Mesothelial cell of epicardium (in vitro differentiated cells): ENCODE measurements around the gene ZC3H7B. TPM values are rescaled to one million over a fixed set of nuclear protein-coding genes. Genes with fewer than 3 reads are reported as not detected.

Experiments used
- DNase-seq, 2 experiments: peaks; one replicate each; pipeline ENCODE4 v3.0.0; 2021; ENCODE audit warnings: low spot score in 2 of 2; ENCODE audit not compliant: unreplicated experiment in 2 of 2
- H3K27ac Mint-ChIP-seq: 2 replicates; pipeline ENCODE4 v1.8.0; 2021; ENCODE audit warnings: mixed read lengths
- H3K27me3 Mint-ChIP-seq: 2 replicates; pipeline ENCODE4 v1.8.0; 2021; ENCODE audit warnings: low read depth, mixed read lengths
- H3K36me3 Mint-ChIP-seq: 2 replicates; pipeline ENCODE4 v1.8.0; 2021; ENCODE audit warnings: mixed read lengths
- H3K4me1 Mint-ChIP-seq: 2 replicates; pipeline ENCODE4 v1.8.0; 2021; ENCODE audit warnings: mixed read lengths
- H3K4me3 Mint-ChIP-seq: 2 replicates; pipeline ENCODE4 v1.8.0; 2021; ENCODE audit warnings: mild to moderate bottlenecking, moderate library complexity, mixed read lengths
- H3K9me3 Mint-ChIP-seq: 2 replicates; pipeline ENCODE4 v1.8.0; 2021; ENCODE audit warnings: mixed read lengths
- total RNA-seq: library from RNA; stranded (reverse); gene quantifications from 3 replicates; pipeline ENCODE4 v1.2.1, GENCODE V29; 2021
- TF ChIP-seq, protein P1 (sequence below): fragments of 200-600 bp; sonication (generic); IDR thresholded peaks from one replicate; pipeline ENCODE4 v1.5.0; 2021; ENCODE audit warnings: antibody characterized with exemption; ENCODE audit not compliant: unreplicated experiment

ZC3H7B gene
- total RNA-seq, 1 donor from 2014 or later, result 85.5 TPM

- TF ChIP-seq, protein P1, sequence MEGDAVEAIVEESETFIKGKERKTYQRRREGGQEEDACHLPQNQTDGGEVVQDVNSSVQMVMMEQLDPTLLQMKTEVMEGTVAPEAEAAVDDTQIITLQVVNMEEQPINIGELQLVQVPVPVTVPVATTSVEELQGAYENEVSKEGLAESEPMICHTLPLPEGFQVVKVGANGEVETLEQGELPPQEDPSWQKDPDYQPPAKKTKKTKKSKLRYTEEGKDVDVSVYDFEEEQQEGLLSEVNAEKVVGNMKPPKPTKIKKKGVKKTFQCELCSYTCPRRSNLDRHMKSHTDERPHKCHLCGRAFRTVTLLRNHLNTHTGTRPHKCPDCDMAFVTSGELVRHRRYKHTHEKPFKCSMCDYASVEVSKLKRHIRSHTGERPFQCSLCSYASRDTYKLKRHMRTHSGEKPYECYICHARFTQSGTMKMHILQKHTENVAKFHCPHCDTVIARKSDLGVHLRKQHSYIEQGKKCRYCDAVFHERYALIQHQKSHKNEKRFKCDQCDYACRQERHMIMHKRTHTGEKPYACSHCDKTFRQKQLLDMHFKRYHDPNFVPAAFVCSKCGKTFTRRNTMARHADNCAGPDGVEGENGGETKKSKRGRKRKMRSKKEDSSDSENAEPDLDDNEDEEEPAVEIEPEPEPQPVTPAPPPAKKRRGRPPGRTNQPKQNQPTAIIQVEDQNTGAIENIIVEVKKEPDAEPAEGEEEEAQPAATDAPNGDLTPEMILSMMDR, result no peak
- Mint-ChIP-seq H3K27ac (no peak overlapping the region), H3K4me1 (peaks cover 25% of the 10 kb centered on the region), H3K9me3 (no peaks in the 10 kb centered on the region), H3K36me3 (no peaks in the 10 kb centered on the region), H3K27me3 (no peaks in the 10 kb centered on the region), H3K4me3 (peak overlapping the region; percentile 77)
- no peak for DNase-seq
These were observed 81.3 kb downstream of the ZC3H7B start for GRCh38 chr22:41382610-41383009.

DNA sequence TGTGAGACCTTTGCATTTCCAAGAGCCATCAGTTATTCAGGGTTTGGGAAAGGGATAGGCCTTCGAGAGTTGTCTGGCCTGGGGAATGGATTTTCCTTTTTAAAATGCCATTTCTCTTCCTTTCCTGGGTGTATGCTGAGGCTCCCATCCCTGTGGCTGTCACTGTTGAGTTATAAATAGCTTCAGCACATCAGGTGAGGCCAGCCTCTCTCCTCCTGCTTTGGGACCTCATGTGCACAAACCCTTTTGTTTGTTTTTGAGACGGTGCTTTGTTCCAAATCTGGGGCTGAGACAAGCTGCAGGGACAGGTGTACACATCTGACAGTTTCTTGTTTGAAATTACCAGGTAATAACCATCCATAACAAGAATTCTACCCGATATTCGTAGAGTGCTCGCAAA is 81.8 kb downstream of the ZC3H7B start:
- no peak overlapping the region for H3K27ac Mint-ChIP-seq
- peaks cover 24% of the 10 kb centered on the region for H3K4me1 Mint-ChIP-seq
- H3K27me3 Mint-ChIP-seq, result no peaks in the 10 kb centered on the region
- TF ChIP-seq, protein P1, result no peak
- no peak for DNase-seq
- no peaks in the 10 kb centered on the region for H3K9me3 Mint-ChIP-seq
- H3K36me3 Mint-ChIP-seq, result no peaks in the 10 kb centered on the region
- H3K4me3 Mint-ChIP-seq, result peak overlapping the region; percentile 77

DNA sequence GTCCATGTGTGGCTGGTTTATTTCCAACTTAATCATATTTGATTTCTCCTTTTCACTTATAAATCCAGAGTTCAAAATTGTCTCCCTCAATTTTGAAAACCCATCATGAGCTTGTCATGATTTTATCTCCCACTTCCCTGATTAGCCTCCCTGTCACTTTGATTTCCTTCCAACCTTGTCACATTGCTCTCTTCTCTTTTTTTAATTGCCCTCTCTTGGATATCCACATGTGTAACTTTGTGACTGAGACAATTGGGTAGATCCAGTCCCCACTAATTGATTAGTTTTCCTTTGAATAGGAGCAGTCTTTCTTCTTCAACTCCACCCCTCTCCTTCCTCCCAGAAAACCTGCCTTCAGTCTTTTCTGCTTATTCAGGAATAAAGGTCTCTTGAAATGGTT is 82.8 kb downstream of the ZC3H7B start:
- TF ChIP-seq, protein P1, result no peak
- Mint-ChIP-seq H3K27ac (no peak overlapping the region), H3K36me3 (peaks cover 5% of the 10 kb centered on the region), H3K27me3 (no peaks in the 10 kb centered on the region), H3K9me3 (no peaks in the 10 kb centered on the region), H3K4me3 (peak overlapping the region; percentile 41), H3K4me1 (peaks cover 24% of the 10 kb centered on the region)
- no peak for DNase-seq

DNA sequence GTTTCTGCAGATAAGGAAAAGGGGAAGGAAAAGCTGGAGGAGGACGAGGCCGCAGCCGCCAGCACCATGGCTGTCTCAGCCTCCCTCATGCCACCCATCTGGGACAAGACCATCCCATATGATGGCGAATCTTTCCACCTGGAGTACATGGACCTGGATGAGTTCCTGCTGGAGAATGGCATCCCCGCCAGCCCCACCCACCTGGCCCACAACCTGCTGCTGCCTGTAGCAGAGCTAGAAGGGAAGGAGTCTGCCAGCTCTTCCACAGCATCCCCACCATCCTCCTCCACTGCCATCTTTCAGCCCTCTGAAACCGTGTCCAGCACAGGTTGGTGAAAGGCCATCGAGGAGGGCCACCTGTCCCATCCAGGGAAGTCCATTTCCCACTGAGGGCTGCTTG is 86.0 kb downstream of the ZC3H7B start:
- no peak overlapping the region for H3K27ac Mint-ChIP-seq
- DNase-seq, result no peak
- no peaks in the 10 kb centered on the region for H3K9me3 Mint-ChIP-seq
- H3K4me3 Mint-ChIP-seq, result no peak overlapping the region
- peaks cover 14% of the 10 kb centered on the region for H3K36me3 Mint-ChIP-seq
- H3K4me1 Mint-ChIP-seq, result peaks cover 15% of the 10 kb centered on the region
- H3K27me3 Mint-ChIP-seq, result no peaks in the 10 kb centered on the region
- TF ChIP-seq, protein P1, result no peak

- Mint-ChIP-seq H3K4me3 (no peak overlapping the region), H3K27me3 (no peaks in the 10 kb centered on the region), H3K4me1 (no peaks in the 10 kb centered on the region), H3K36me3 (peaks cover 28% of the 10 kb centered on the region), H3K9me3 (no peaks in the 10 kb centered on the region), H3K27ac (peak overlapping the region; percentile 19)
- DNase-seq, result no peak
- TF ChIP-seq, protein P1, result no peak
These were observed 92.7 kb downstream of the ZC3H7B start for GRCh38 chr22:41394012-41394356.

GRCh38 chr22:41395531-41396240 is 94.4 kb downstream of the ZC3H7B start:
- DNase-seq, result no peak
- Mint-ChIP-seq H3K4me3 (no peak overlapping the region), H3K4me1 (no peaks in the 10 kb centered on the region), H3K9me3 (no peaks in the 10 kb centered on the region), H3K27ac (no peak overlapping the region), H3K36me3 (peaks cover 23% of the 10 kb centered on the region), H3K27me3 (no peaks in the 10 kb centered on the region)
- TF ChIP-seq, protein P1, result no peak
